ENCODE results near the gene HSPA1A.
"Not testable (repeated sequence)": the region's sequence is repeated elsewhere in the genome, so short reads cannot be mapped to it uniquely, and the experiment has no call there.

Gene HSPA1A

GRCh38 chr6:31792761-31793171 lies 22.6 kb upstream of the HSPA1A start:
- WGBS (ENCODE audit: insufficient coverage) = 44% methylated on average over 9 of the region's 12 CpGs
- ChIA-PET CTCF (interaction anchor here (0.7 to 3.8 kb wide), 2 partner anchors 13 to 23 kb away, joined by 3 to 18 read pairs; partner anchors contain the start of gene LSM2), POLR2A (no interaction called here)
- Histone ChIP-seq H3K27me3 (replicated peaks in 2 of 5; ENCODE audit: control insufficient read depth in 4 of 5, insufficient read depth in 5 of 5, low read length in 4 of 5) (no peaks in the 10 kb centered on the region), H3K4me3 (ENCODE audit: control insufficient read depth in 1 of 7, extremely low read depth in 1 of 7, insufficient read depth in 4 of 7, low read depth in 2 of 7, low read length in 6 of 7) (peak overlapping the region in 2 of 7 experiments; percentile 11 to 49), H3K9me3 (ENCODE audit: control extremely low read depth in 1 of 5, control insufficient read depth in 4 of 5, insufficient read depth in 2 of 5, low read depth in 1 of 5, low read length in 4 of 5) (no peaks in the 10 kb centered on the region), H3K36me3 (ENCODE audit: control insufficient read depth in 4 of 4, insufficient read depth in 4 of 4, low read length in 3 of 4) (peaks cover 0 to 33% (median 15%) of the 10 kb centered on the region in 4 experiments), H3K27ac (ENCODE audit: insufficient read depth in 1 of 2, low read depth in 1 of 2, low read length in 2 of 2, poor library complexity in 1 of 2, severe bottlenecking in 2 of 2) (no peak overlapping the region), H3K4me1 (ENCODE audit: control extremely low read depth in 1 of 4, control insufficient read depth in 4 of 4, insufficient read depth in 4 of 4, low read length in 3 of 4) (peaks cover 9 to 62% (median 44%) of the 10 kb centered on the region in 4 experiments)
- peak; percentile 59 to 89 (median 85) for DNase-seq

- 100% methylated on average over 3 of the region's 6 CpGs for WGBS (ENCODE audit: insufficient coverage)
- POLR2A ChIA-PET = not testable (repeated sequence)
- H3K4me1 ChIP-seq (ENCODE audit: control extremely low read depth in 1 of 4, control insufficient read depth in 4 of 4, insufficient read depth in 4 of 4, low read length in 3 of 4) = peaks cover 14 to 67% (median 51%) of the 10 kb centered on the region in 4 experiments
These were observed 21.5 kb upstream of the HSPA1A start for GRCh38 chr6:31793927-31794245.

GRCh38 chr6:31794294-31794865 lies 21.0 kb upstream of the HSPA1A start:
- H3K27ac ChIP-seq (ENCODE audit: insufficient read depth in 1 of 2, low read depth in 1 of 2, low read length in 2 of 2, poor library complexity in 1 of 2, severe bottlenecking in 2 of 2) = peak overlapping the region; percentile 83 to 92
- POLR2A ChIA-PET = interaction anchor here (0.6 to 1.0 kb wide), 2 partner anchors 56 to 299 kb away, joined by 3 read pairs; no protein-coding TSS in a partner anchor
- H3K4me3 ChIP-seq (ENCODE audit: control insufficient read depth in 1 of 7, extremely low read depth in 1 of 7, insufficient read depth in 4 of 7, low read depth in 2 of 7, low read length in 6 of 7) = peak overlapping the region; percentile 73 to 98 (median 89)
- no peaks in the 10 kb centered on the region for H3K27me3 ChIP-seq (replicated peaks in 2 of 5; ENCODE audit: control insufficient read depth in 4 of 5, insufficient read depth in 5 of 5, low read length in 4 of 5)
- H3K4me1 ChIP-seq (ENCODE audit: control extremely low read depth in 1 of 4, control insufficient read depth in 4 of 4, insufficient read depth in 4 of 4, low read length in 3 of 4) = peaks cover 14 to 67% (median 51%) of the 10 kb centered on the region in 4 experiments
- no peaks in the 10 kb centered on the region for H3K9me3 ChIP-seq (ENCODE audit: control extremely low read depth in 1 of 5, control insufficient read depth in 4 of 5, insufficient read depth in 2 of 5, low read depth in 1 of 5, low read length in 4 of 5)
- CTCF ChIA-PET = interaction anchor here (1.0 to 2.6 kb wide), 3 partner anchors 9 to 36 kb away, joined by 3 to 11 read pairs (median 3); no protein-coding TSS in a partner anchor
- no peak for DNase-seq
- peaks cover 0 to 33% (median 14%) of the 10 kb centered on the region in 4 experiments for H3K36me3 ChIP-seq (ENCODE audit: control insufficient read depth in 4 of 4, insufficient read depth in 4 of 4, low read length in 3 of 4)
- 40% methylated on average over 7 of the region's 7 CpGs for WGBS (ENCODE audit: insufficient coverage)

More at GRCh38 chr6:31793927-31794245, 21.5 kb upstream of the HSPA1A start:
- H3K9me3 ChIP-seq (ENCODE audit: control extremely low read depth in 1 of 5, control insufficient read depth in 4 of 5, insufficient read depth in 2 of 5, low read depth in 1 of 5, low read length in 4 of 5); DNase-seq; H3K27me3 ChIP-seq (replicated peaks in 2 of 5; ENCODE audit: control insufficient read depth in 4 of 5, insufficient read depth in 5 of 5, low read length in 4 of 5); CTCF ChIA-PET: not testable (repeated sequence)
- Histone ChIP-seq H3K27ac (ENCODE audit: insufficient read depth in 1 of 2, low read depth in 1 of 2, low read length in 2 of 2, poor library complexity in 1 of 2, severe bottlenecking in 2 of 2) (peak overlapping the region in 1 of 2 experiments; percentile 34), H3K36me3 (ENCODE audit: control insufficient read depth in 4 of 4, insufficient read depth in 4 of 4, low read length in 3 of 4) (peaks cover 0 to 37% (median 15%) of the 10 kb centered on the region in 4 experiments), H3K4me3 (ENCODE audit: control insufficient read depth in 1 of 7, extremely low read depth in 1 of 7, insufficient read depth in 4 of 7, low read depth in 2 of 7, low read length in 6 of 7) (peak overlapping the region in 4 of 7 experiments; percentile 87 to 98 (median 90))

- Histone ChIP-seq H3K4me1 (ENCODE audit: control extremely low read depth in 1 of 4, control insufficient read depth in 4 of 4, insufficient read depth in 4 of 4, low read length in 3 of 4) (peaks cover 14 to 67% (median 51%) of the 10 kb centered on the region in 4 experiments), H3K27me3 (replicated peaks in 2 of 5; ENCODE audit: control insufficient read depth in 4 of 5, insufficient read depth in 5 of 5, low read length in 4 of 5) (no peaks in the 10 kb centered on the region), H3K27ac (ENCODE audit: insufficient read depth in 1 of 2, low read depth in 1 of 2, low read length in 2 of 2, poor library complexity in 1 of 2, severe bottlenecking in 2 of 2) (peak overlapping the region; percentile 83 to 92), H3K9me3 (ENCODE audit: control extremely low read depth in 1 of 5, control insufficient read depth in 4 of 5, insufficient read depth in 2 of 5, low read depth in 1 of 5, low read length in 4 of 5) (no peaks in the 10 kb centered on the region), H3K36me3 (ENCODE audit: control insufficient read depth in 4 of 4, insufficient read depth in 4 of 4, low read length in 3 of 4) (peaks cover 0 to 36% (median 11%) of the 10 kb centered on the region in 4 experiments), H3K4me3 (ENCODE audit: control insufficient read depth in 1 of 7, extremely low read depth in 1 of 7, insufficient read depth in 4 of 7, low read depth in 2 of 7, low read length in 6 of 7) (peak overlapping the region; percentile 73 to 98 (median 89))
- no peak for DNase-seq
- WGBS (ENCODE audit: insufficient coverage) = 1% methylated on average over 29 of the region's 44 CpGs
- ChIA-PET POLR2A (interaction anchor here (0.6 to 1.5 kb wide), 9 partner anchors 12 to 300 kb away, joined by 3 to 7 read pairs (median 3); partner anchors contain the start of genes ABHD16A, HSPA1A, HSPA1B and HSPA1L), CTCF (interaction anchor here (0.6 to 2.6 kb wide), 9 partner anchors 10 to 35 kb away, joined by 3 to 13 read pairs (median 5); partner anchors contain the start of gene LSM2)
These were observed 20.3 kb upstream of the HSPA1A start for GRCh38 chr6:31794866-31795615.

- peaks cover 0 to 36% (median 11%) of the 10 kb centered on the region in 4 experiments for H3K36me3 ChIP-seq (ENCODE audit: control insufficient read depth in 4 of 4, insufficient read depth in 4 of 4, low read length in 3 of 4)
- peaks cover 14 to 67% (median 51%) of the 10 kb centered on the region in 4 experiments for H3K4me1 ChIP-seq (ENCODE audit: control extremely low read depth in 1 of 4, control insufficient read depth in 4 of 4, insufficient read depth in 4 of 4, low read length in 3 of 4)
- peak within 1 kb of the TSS; percentile 73 to 98 (median 89) for H3K4me3 ChIP-seq (ENCODE audit: control insufficient read depth in 1 of 7, extremely low read depth in 1 of 7, insufficient read depth in 4 of 7, low read depth in 2 of 7, low read length in 6 of 7)
- CTCF ChIA-PET = interaction anchor here (0.6 to 2.6 kb wide), 13 partner anchors 10 to 143 kb away, joined by 3 to 13 read pairs (median 4); partner anchors contain the start of genes BAG6 and LSM2
- DNase-seq = peak; percentile 90 to 92 (median 92)
- POLR2A ChIA-PET = interaction anchor here (0.7 to 1.5 kb wide), 8 partner anchors 11 to 144 kb away, joined by 3 to 7 read pairs (median 4); partner anchors contain the start of genes ABHD16A, HSPA1A, HSPA1B and HSPA1L
- WGBS (ENCODE audit: insufficient coverage) = under 1% methylated on average over 63 of the region's 75 CpGs
- H3K9me3 ChIP-seq (ENCODE audit: control extremely low read depth in 1 of 5, control insufficient read depth in 4 of 5, insufficient read depth in 2 of 5, low read depth in 1 of 5, low read length in 4 of 5) = no peaks in the 10 kb centered on the region
- H3K27ac ChIP-seq (ENCODE audit: insufficient read depth in 1 of 2, low read depth in 1 of 2, low read length in 2 of 2, poor library complexity in 1 of 2, severe bottlenecking in 2 of 2) = peak within 1 kb of the TSS; percentile 83 to 92
- no peaks in the 10 kb centered on the region for H3K27me3 ChIP-seq (replicated peaks in 2 of 5; ENCODE audit: control insufficient read depth in 4 of 5, insufficient read depth in 5 of 5, low read length in 4 of 5)
These were observed 19.6 kb upstream of the HSPA1A start, which contains the start of gene VARS1 for GRCh38 chr6:31795616-31796298. TSS of gene VARS1 (minus strand) at chr6:31795752. CDS start at chr6:31795217, 535 bp downstream.

- WGBS (ENCODE audit: insufficient coverage) = no CpG with 5 or more reads among the region's 2 CpGs
- Histone ChIP-seq H3K4me3 (ENCODE audit: control insufficient read depth in 1 of 7, extremely low read depth in 1 of 7, insufficient read depth in 4 of 7, low read depth in 2 of 7, low read length in 6 of 7) (no peak overlapping the region), H3K9me3 (ENCODE audit: control extremely low read depth in 1 of 5, control insufficient read depth in 4 of 5, insufficient read depth in 2 of 5, low read depth in 1 of 5, low read length in 4 of 5) (no peaks in the 10 kb centered on the region), H3K36me3 (ENCODE audit: control insufficient read depth in 4 of 4, insufficient read depth in 4 of 4, low read length in 3 of 4) (peaks cover 0 to 29% (median 7%) of the 10 kb centered on the region in 4 experiments), H3K4me1 (ENCODE audit: control extremely low read depth in 1 of 4, control insufficient read depth in 4 of 4, insufficient read depth in 4 of 4, low read length in 3 of 4) (peaks cover 14 to 58% (median 50%) of the 10 kb centered on the region in 4 experiments), H3K27me3 (replicated peaks in 2 of 5; ENCODE audit: control insufficient read depth in 4 of 5, insufficient read depth in 5 of 5, low read length in 4 of 5) (no peaks in the 10 kb centered on the region), H3K27ac (ENCODE audit: insufficient read depth in 1 of 2, low read depth in 1 of 2, low read length in 2 of 2, poor library complexity in 1 of 2, severe bottlenecking in 2 of 2) (peak overlapping the region in 1 of 2 experiments; percentile 72)
- no peak for DNase-seq
- ChIA-PET POLR2A (interaction anchor here (1.5 to 1.8 kb wide), 2 partner anchors 30 to 60 kb away, joined by 6 to 7 read pairs; no protein-coding TSS in a partner anchor), CTCF (interaction anchor here (1.2 to 1.8 kb wide), 4 partner anchors 9 to 16 kb away, joined by 5 to 13 read pairs (median 6); partner anchors contain the start of gene LSM2)
These were observed 18.4 kb upstream of the HSPA1A start for GRCh38 chr6:31796993-31797385.
